ENCODE data around the gene JAML. TPM values are rescaled to one million over a fixed set of nuclear protein-coding genes. Genes with fewer than 3 reads are reported as not detected.

The JAML gene
- total RNA-seq, 3 donors from 2014 or later = 2.3 to 16.0 (median 15.7) TPM

- Histone ChIP-seq H3K27me3 (no peaks in the 10 kb centered on the region), H3K4me1 (peaks cover 0 to 6% of the 10 kb centered on the region in 2 donors), H3K36me3 (no peaks in the 10 kb centered on the region), H3K4me3 (no peak overlapping the region), H3K9me3 (no peaks in the 10 kb centered on the region), H3K27ac (no peak overlapping the region)
- DNase-seq (ENCODE audit: low spot score in 2 of 2) = no peak
- intact Hi-C loops (cut with DNase I; ENCODE audit: low total_unique reads) = no loop called here
- TF ChIP-seq POLR2AphosphoS5 (IDR thresholded peaks at IDR 0.05) (no peak), POLR2A (IDR thresholded peaks at IDR 0.05) (no peak), CTCF (IDR thresholded peaks at IDR 0.05) (no peak)
Observed at GRCh38 chr11:118259138-118259537, 34.3 kb upstream of the JAML start.

GRCh38 chr11:118258410-118258809 lies 33.6 kb upstream of the JAML start:
- Histone ChIP-seq H3K4me1 (peaks cover 0 to under 1% of the 10 kb centered on the region in 2 donors), H3K36me3 (no peaks in the 10 kb centered on the region), H3K27ac (no peak overlapping the region), H3K27me3 (no peaks in the 10 kb centered on the region), H3K9me3 (no peaks in the 10 kb centered on the region), H3K4me3 (no peak overlapping the region)
- TF ChIP-seq CTCF (IDR thresholded peaks at IDR 0.05) (no peak), POLR2AphosphoS5 (IDR thresholded peaks at IDR 0.05) (no peak), POLR2A (IDR thresholded peaks at IDR 0.05) (no peak)
- no peak for DNase-seq (ENCODE audit: low spot score in 2 of 2)
- intact Hi-C loops (cut with DNase I; ENCODE audit: low total_unique reads) = no loop called here

DNA sequence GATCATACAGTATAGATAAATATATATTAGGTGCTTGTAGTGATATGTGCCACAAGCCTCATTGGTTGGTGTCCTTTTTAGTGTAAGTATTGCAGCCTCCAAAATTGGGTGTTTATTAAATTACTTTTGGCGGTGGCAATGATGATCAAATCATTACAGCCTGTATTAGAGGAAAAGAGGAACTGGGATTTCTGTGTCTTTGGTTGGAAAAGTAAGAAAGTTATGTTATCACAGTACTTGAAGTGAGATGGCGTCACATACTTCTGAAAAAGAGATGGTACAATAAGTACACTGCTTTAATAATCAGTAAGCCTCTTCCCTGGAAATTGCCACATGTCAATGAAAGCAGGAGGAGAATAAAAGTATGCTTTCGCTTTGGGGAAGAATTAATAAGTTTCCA lies 27.9 kb upstream of the JAML start:
- Histone ChIP-seq H3K27me3 (no peaks in the 10 kb centered on the region), H3K9me3 (no peaks in the 10 kb centered on the region), H3K4me3 (peak overlapping the region in 2 of 3 donors; percentile 68 to 73), H3K36me3 (no peaks in the 10 kb centered on the region), H3K4me1 (peaks cover 0 to 7% of the 10 kb centered on the region in 2 donors), H3K27ac (peak overlapping the region; percentile 95 to 98)
- intact Hi-C loops (cut with DNase I; ENCODE audit: low total_unique reads) = no loop called here
- no peak for DNase-seq (ENCODE audit: low spot score in 2 of 2)
- TF ChIP-seq CTCF (IDR thresholded peaks at IDR 0.05) (no peak), POLR2AphosphoS5 (IDR thresholded peaks at IDR 0.05) (no peak), POLR2A (IDR thresholded peaks at IDR 0.05) (no peak)

DNA sequence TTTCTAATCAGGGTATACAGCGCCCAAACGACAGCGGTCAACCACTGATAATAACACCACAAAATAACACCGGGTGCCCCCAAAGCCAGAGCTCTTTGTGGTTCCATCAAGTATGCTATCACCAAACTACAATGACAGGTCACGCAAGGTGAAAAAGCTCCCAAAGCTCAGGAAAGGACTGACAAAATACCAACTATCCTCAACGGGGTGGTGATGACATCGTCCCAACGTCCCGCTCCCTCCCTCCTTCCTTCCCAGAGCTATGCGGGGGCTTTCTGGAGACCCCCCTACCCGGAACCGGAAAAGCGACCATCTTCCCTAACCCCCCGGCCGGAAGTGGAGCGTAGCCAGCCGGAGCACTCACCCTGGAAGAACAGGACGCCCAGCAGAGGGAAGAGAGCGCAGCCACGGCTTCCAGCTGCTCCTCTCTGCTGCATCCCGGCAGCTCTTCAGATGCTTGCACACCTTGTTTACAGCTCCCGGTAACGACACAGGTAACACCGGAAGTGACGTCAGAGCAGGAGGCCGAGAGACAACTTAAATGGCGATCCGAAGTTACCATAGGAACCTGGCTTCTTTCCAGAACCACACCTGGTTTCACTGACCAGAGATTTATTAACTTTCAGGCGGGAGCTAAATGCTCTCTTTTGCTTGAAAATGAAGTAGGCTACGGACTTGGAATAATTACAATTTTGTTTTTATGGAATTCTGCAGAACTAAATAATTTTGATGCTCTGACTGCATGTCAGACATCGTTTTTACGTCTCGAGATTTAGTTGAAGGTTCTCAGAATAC lies 27.2 kb upstream of the JAML start, which contains the start of gene MPZL3:
MPZL3 (minus strand) TSS at position 508 of the 795 bp plus-strand sequence; CDS start at position 437, 71 bp downstream.
- peak; percentile 80 to 96 for DNase-seq (ENCODE audit: low spot score in 2 of 2)
- Histone ChIP-seq H3K9me3 (no peaks in the 10 kb centered on the region), H3K27ac (peak within 1 kb of the TSS; percentile 95 to 98), H3K4me3 (peak within 1 kb of the TSS; percentile 52 to 73 (median 68)), H3K4me1 (peaks cover 0 to 7% of the 10 kb centered on the region in 2 donors), H3K27me3 (no peaks in the 10 kb centered on the region), H3K36me3 (no peaks in the 10 kb centered on the region)
- intact Hi-C loops (cut with DNase I; ENCODE audit: low total_unique reads) = no loop called here
- TF ChIP-seq POLR2AphosphoS5 (IDR thresholded peaks at IDR 0.05) = peak; percentile 68 to 94 (median 77)
- TF ChIP-seq POLR2A (IDR thresholded peaks at IDR 0.05) = peak; percentile 45
- TF ChIP-seq CTCF (IDR thresholded peaks at IDR 0.05) = no peak

DNA sequence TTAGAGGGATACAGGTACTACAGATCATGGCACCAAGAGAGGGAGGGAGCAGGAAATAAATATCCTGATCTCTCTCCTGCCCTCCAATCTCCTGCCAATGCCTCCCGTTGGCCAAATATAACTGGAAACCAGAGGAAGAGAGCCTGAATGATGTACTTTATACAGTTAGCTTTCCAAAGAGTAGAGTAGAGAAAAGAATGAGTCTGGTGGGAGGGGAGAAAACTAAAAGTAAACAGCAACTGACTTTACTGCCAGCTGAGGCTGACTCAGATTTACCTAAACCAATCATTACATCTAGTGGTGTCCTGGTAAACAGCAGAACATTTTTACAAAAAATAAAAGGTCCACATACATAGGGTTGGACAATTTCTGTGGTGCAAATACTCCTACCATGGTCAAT lies 22.2 kb upstream of the JAML start:
- Histone ChIP-seq H3K27me3 (no peaks in the 10 kb centered on the region), H3K9me3 (no peaks in the 10 kb centered on the region), H3K27ac (peak overlapping the region; percentile 66 to 77), H3K36me3 (no peaks in the 10 kb centered on the region), H3K4me3 (no peak overlapping the region), H3K4me1 (no peaks in the 10 kb centered on the region)
- DNase-seq (ENCODE audit: low spot score in 2 of 2) = no peak
- intact Hi-C loops (cut with DNase I; ENCODE audit: low total_unique reads) = no loop called here
- no peak for TF ChIP-seq POLR2A (IDR thresholded peaks at IDR 0.05)
- no peak for TF ChIP-seq CTCF (IDR thresholded peaks at IDR 0.05)
- TF ChIP-seq POLR2AphosphoS5 (IDR thresholded peaks at IDR 0.05) = no peak

Data from breast epithelium (tissue), 4 donors.